GM12872 (cell line): ENCODE data around the gene KDSR.

Experiments
- CTCF ChIP-seq: IDR thresholded peaks from 3 replicates; pipeline ENCODE4 v1.5.1; 2011; ENCODE audit warnings: low read depth, mild to moderate bottlenecking, low read length, moderate library complexity; ENCODE audit not compliant: insufficient read depth

Gene KDSR

GRCh38 chr18:63326011-63326410, 41.0 kb downstream of the KDSR start:
- TF ChIP-seq CTCF: no peak

DNA sequence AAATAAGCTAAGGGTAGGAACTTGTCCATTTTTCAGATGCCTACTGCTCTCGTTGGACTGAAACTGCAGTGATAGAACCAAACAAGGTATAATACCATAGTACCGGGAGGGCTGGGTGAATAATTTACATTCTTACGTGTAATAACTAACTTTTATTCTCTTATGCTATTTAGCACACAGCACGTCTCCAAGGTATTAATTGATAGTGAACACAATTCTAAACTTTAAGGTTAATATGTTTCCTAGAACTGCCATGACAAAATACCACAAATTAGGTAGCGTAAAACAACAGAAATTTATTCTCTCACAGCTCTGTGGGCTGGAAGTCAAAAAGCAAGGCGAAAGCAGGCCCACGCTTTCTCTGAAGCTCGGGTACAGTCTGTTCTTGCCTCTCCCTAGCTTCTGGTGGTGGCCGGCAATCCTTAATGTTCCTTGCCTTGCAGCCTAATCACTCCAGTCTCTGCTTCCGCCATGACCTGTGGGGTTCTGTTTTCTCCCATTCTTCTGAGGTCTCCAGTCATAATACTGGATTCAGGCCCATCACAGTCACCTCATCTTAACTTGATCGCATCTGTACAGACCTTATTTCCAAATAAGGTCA, 41.8 kb downstream of the KDSR start:
- no peak for TF ChIP-seq CTCF

GRCh38 chr18:63322908-63323634, 43.9 kb downstream of the KDSR start:
- TF ChIP-seq CTCF: peak; percentile 75

DNA sequence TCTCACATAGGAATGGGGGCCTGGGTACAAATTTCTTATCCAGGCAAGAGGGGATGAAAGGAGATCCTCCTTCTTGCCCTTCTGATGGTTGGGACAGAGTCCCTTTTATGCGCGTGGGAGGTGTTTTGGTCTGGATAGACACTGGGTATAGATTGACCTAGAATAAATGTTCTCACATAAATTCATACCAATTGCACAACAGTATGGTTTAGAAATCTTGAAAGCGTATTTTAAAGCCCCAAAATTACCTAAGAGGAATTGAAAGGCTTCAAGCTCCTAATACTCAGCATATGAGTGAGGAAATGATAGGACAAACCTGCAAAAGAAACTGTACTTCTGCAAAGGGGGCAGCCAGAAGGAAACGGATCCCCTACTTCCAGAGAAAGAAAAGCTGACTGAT, 44.8 kb downstream of the KDSR start:
- TF ChIP-seq CTCF: no peak

DNA sequence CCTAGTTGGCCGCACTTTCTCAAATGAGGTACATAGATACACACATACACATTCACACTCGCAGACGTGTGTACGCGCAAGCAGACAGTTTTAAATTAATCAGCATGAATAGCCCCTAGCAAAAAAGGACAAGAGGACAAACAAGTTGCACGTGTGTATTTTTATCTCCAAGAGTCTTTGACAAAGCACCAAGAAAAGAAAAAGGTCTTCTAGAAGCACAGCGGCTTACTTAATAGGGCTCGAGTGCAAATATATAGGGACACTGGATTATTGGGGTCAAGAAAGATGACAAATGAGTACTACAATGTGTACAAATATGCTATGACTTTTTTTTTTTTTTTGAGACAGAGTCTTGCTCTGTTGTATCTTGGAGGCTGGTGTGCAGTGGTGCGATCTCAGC, 45.7 kb downstream of the KDSR start:
- TF ChIP-seq CTCF: no peak

GRCh38 chr18:63320975-63321265, 46.1 kb downstream of the KDSR start:
- TF ChIP-seq CTCF: no peak

DNA sequence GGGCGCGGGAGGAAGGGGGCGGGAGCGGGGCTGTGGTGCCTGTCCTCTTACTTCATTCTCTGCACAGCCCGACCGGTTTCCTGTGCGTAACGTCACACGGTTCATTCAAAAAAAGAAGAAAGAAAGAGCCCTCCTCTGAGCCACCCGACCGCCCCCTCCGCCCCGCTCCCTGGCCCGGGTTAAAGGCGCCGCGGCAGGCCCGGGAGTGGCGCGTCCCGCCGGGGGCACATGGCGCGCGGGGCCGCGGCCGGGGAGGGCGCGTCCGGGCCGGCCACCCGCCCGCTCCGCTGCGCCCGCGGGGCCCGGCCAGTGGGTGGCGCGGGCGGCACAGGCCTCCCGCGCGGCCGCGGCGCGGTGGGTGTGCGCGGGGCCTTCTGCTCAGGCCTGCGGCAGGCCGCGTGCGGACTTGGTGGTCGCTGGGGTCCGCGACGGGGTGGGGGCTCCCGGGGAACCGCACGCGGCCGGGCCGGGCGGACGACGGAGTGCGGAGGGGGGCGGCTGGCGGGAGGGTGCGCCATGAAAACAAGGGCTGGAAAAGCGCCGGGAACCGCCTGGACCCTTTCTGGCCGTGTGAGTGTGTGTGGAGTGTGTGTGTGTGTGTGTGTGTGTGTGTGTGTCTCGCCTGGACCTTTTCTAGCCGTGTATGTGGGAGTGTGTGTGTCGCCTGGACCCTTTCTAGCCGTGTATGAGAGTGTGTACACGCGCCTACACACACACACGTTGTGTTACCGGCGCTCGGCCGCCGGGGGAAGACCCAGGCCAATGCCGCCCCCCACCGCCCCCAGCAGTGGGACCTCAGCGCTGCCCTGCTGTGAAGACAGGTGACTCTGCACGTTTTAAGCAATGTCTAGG, 46.7 kb downstream of the KDSR start:
- peak; percentile 9; the same call in 1 of the 3 replicates for TF ChIP-seq CTCF
